K562 (cell line): ENCODE results near the gene PPP1R9A. TPM values are rescaled to one million over a fixed set of nuclear protein-coding genes. Genes with fewer than 3 reads are reported as not detected.

ENCODE experiments used
- ATAC-seq: fragments of 200-7000 bp; cut with Tn5 transposase; 3 replicates; pipeline ENCODE4 v1.9.1; 2020; ENCODE audit warnings: moderate library complexity
- BruUV-seq: library from RNA; stranded (reverse); fragments of 400-500 nt; replicated peaks from 2 replicates; lab custom pipeline; 2021; lab: Mats Ljungman, UMichigan
- CTCF ChIA-PET: fragments of 300-600 bp; formaldehyde crosslinking; extraction: SDS; loops from one replicate; lab custom pipeline; 2021; ENCODE audit warnings: low intra/inter-chr PET ratio; lab: Yijun Ruan, JAX
- POLR2A ChIA-PET: fragments of 300-600, 350-650 bp; sonication (Branson Sonifier 250); formaldehyde crosslinking; extraction: SDS; loops from one replicate; lab custom pipeline; 2021; ENCODE audit warnings: antibody characterized with exemption, inconsistent platforms; lab: Yijun Ruan, JAX
- DNase-seq, 4 experiments: peaks; one replicate each; pipeline versions ENCODE4 v3.0.0 to v3.0.0-alpha.2; 2011 to 2018; ENCODE audit warnings: low spot score in 3 of 4, mixed read lengths in 3 of 4; ENCODE audit errors: extremely low read depth in 1 of 4
- FAIRE-seq: peaks from 2 replicates; lab custom pipeline; 2011; peaks lifted over from hg19 to GRCh38; lab: Jason Lieb, UNC
- H2AFZ ChIP-seq: 2 replicates; pipeline ENCODE4 v1.6.0; 2011; ENCODE audit warnings: low read depth, low read length, control low read depth, inconsistent platforms
- H3K27ac ChIP-seq: fragments of 200-600 bp; 3 replicates; pipeline ENCODE4 v1.8.0; 2011; ENCODE audit warnings: low read depth, mild to moderate bottlenecking, control low read depth, inconsistent platforms, low read length, moderate library complexity, mixed read lengths; ENCODE audit errors: extremely low read depth
- H3K27me3 ChIP-seq, 2 experiments: fragments of 300-600 bp in 1 of 2; 2 replicates in 1 of 2; 3 replicates in 1 of 2; pipeline versions ENCODE4 v1.6.0 to v1.8.0; 2011; ENCODE audit warnings: inconsistent platforms in 2 of 2, low read length in 2 of 2, mild to moderate bottlenecking in 1 of 2, mixed read lengths in 1 of 2, moderate library complexity in 1 of 2; ENCODE audit not compliant: control insufficient read depth in 2 of 2, insufficient read depth in 2 of 2
- H3K36me3 ChIP-seq: fragments of 300-600 bp; 3 replicates; pipeline ENCODE4 v1.8.0; 2011; ENCODE audit warnings: mild to moderate bottlenecking, low read length, inconsistent platforms; ENCODE audit not compliant: control insufficient read depth, insufficient read depth
- H3K4me1 ChIP-seq, 2 experiments: fragments of 200-600 bp in 1 of 2; replicated peaks in 1 of 2; 2 replicates in 1 of 2; 3 replicates in 1 of 2; pipeline versions ENCODE4 v1.5.1 to v1.8.0; 2011; ENCODE audit warnings: inconsistent platforms in 2 of 2, low read length in 2 of 2, mild to moderate bottlenecking in 1 of 2, mixed read lengths in 1 of 2, moderate library complexity in 1 of 2; ENCODE audit not compliant: control insufficient read depth in 2 of 2, insufficient read depth in 2 of 2
- H3K4me2 ChIP-seq: 2 replicates; pipeline ENCODE4 v1.6.1; 2011; ENCODE audit warnings: low read length, control low read depth, inconsistent platforms, mixed read lengths; ENCODE audit not compliant: insufficient read depth
- H3K4me3 ChIP-seq: fragments of 200-600 bp; sonication (generic), shearing (Covaris generic); 2 replicates; pipeline ENCODE4 v1.5.1; 2016; ENCODE audit warnings: control low read depth, inconsistent platforms
- H3K79me2 ChIP-seq: fragments of 200-600 bp; 3 replicates; pipeline ENCODE4 v1.8.0; 2011; ENCODE audit warnings: low read length, inconsistent platforms; ENCODE audit not compliant: control insufficient read depth, insufficient read depth
- H3K9ac ChIP-seq, 2 experiments: 2 replicates each; pipeline versions ENCODE4 v1.6.0 to v1.6.1; 2011; ENCODE audit warnings: low read depth in 2 of 2, low read length in 2 of 2, control low read depth in 1 of 2, inconsistent platforms in 1 of 2, mild to moderate bottlenecking in 1 of 2, mixed read lengths in 1 of 2; ENCODE audit not compliant: insufficient read depth in 1 of 2
- H3K9me1 ChIP-seq: one replicate; pipeline ENCODE4 v1.6.0; 2011; ENCODE audit warnings: inconsistent platforms, mild to moderate bottlenecking, low read length, moderate library complexity; ENCODE audit not compliant: control insufficient read depth, insufficient read depth
- H3K9me3 ChIP-seq: replicated peaks from 2 replicates; pipeline ENCODE4 v1.5.1; 2011; ENCODE audit warnings: low read depth, low read length, inconsistent platforms; ENCODE audit not compliant: control insufficient read depth, insufficient read depth
- H4K20me1 ChIP-seq: replicated peaks from 2 replicates; pipeline ENCODE4 v1.6.1; 2011; ENCODE audit warnings: low read length, inconsistent platforms, mixed read lengths; ENCODE audit not compliant: control insufficient read depth, insufficient read depth
- ARHGAP35 ChIP-seq: fragments of 450-650 bp; IDR thresholded peaks from 2 replicates; pipeline ENCODE4 v1.6.1; 2018; ENCODE audit not compliant: partially characterized antibody
- EP300 ChIP-seq: IDR thresholded peaks from 2 replicates; pipeline ENCODE4 v1.6.1; 2012; ENCODE audit warnings: low read length, improper control_type of control experiment
- ESRRA ChIP-seq: fragments of 450-650 bp; IDR thresholded peaks from 2 replicates; pipeline ENCODE4 v1.6.1; 2014; ENCODE audit warnings: low read depth, mild to moderate bottlenecking, moderate library complexity, borderline replicate concordance
- EZH2 ChIP-seq: IDR thresholded peaks from 2 replicates; pipeline ENCODE4 v1.6.1; 2012; ENCODE audit warnings: low read depth, mild to moderate bottlenecking, inconsistent platforms, low read length, borderline replicate concordance
- JUN ChIP-seq, 2 experiments: sonication (generic) in 1 of 2; formaldehyde crosslinking in 1 of 2; IDR thresholded peaks; 2 replicates each; pipeline versions ENCODE4 v1.6.1 to v1.8.0; 2012 to 2022; ENCODE audit warnings: borderline replicate concordance in 2 of 2, mild to moderate bottlenecking in 2 of 2, improper control_type of control experiment in 1 of 2, low read depth in 1 of 2, low read length in 1 of 2, missing genetic modification reagents in 1 of 2
- MTF1 ChIP-seq: fragments of 250-450 bp; sonication (Bioruptor Pico); IDR thresholded peaks from 2 replicates; pipeline ENCODE4 v1.9.0; 2021; ENCODE audit warnings: moderate library complexity, mild to moderate bottlenecking, inconsistent platforms, borderline replicate concordance
- NFXL1 ChIP-seq: fragments of 450-650 bp; formaldehyde crosslinking; IDR thresholded peaks from 2 replicates; pipeline ENCODE4 v1.4.0; 2021; ENCODE audit warnings: mild to moderate bottlenecking
- RFX7 ChIP-seq: fragments of 250-450 bp; sonication (Bioruptor Pico); IDR thresholded peaks from 2 replicates; pipeline ENCODE4 v1.5.1; 2021; ENCODE audit warnings: mild to moderate bottlenecking
- SMARCE1 ChIP-seq: fragments of 450-650 bp; IDR thresholded peaks from 2 replicates; pipeline ENCODE4 v1.7.1; 2016; ENCODE audit warnings: mild to moderate bottlenecking
- STAT5B ChIP-seq: fragments of 250-450 bp; sonication (Bioruptor Pico); IDR thresholded peaks from 2 replicates; pipeline ENCODE4 v1.8.0; 2021; ENCODE audit warnings: mild to moderate bottlenecking, inconsistent platforms
- ZNF561 ChIP-seq: fragments of 450-650 bp; formaldehyde crosslinking; conservative IDR thresholded peaks from 2 replicates; pipeline ENCODE4 v1.4.0; 2020; ENCODE audit warnings: mild to moderate bottlenecking, moderate library complexity
- WGBS: fragments of 100-300 bp; shearing (Covaris generic); methylation state at CpG from one replicate; pipeline ENCODE4 v1.1.6; 2016; ENCODE audit warnings: low coverage, mixed read lengths; ENCODE audit not compliant: insufficient coverage; ENCODE audit errors: missing lambda C conversion rate; 5-methylcytosine and 5-hydroxymethylcytosine counted together
- in situ Hi-C: fragments of 300-500 bp; cut with MboI; formaldehyde crosslinking; loops from 4 replicates; pipeline ENCODE4 v1.15.0; 2018; ENCODE audit warnings: inconsistent platforms, mixed read lengths
- intact Hi-C: fragments of 100-400 bp; cut with micrococcal nuclease; formaldehyde crosslinking; loops from 2 replicates; pipeline ENCODE4 v1.14.2; 2022
- polyA plus RNA-seq, 8 experiments: library from polyadenylated mRNA; depleted of rRNA in 4 of 8; stranded (reverse) in 5 of 8; unstranded in 3 of 8; fragments of >200 nt; fragmentation: Nextera tagmentation in 2 of 8; fragmentation: Illumina TruSeq in 1 of 8; extraction: Ambion mirVana in 2 of 8; extraction: Trizol in 1 of 8; gene quantifications; 2 replicates each; pipeline versions ENCODE4 v1.2.1 to v1.2.3, GENCODE V29; 2011 to 2014; ENCODE audit warnings: inconsistent platforms in 1 of 8, missing spikeins in 1 of 8
- total RNA-seq, 7 experiments: library from RNA; depleted of rRNA in 6 of 7; stranded (reverse); fragments of >200 nt in 6 of 7; fragmentation: Illumina TruSeq in 2 of 7; extraction: Trizol in 2 of 7; gene quantifications; 2 replicates each; pipeline versions ENCODE4 v1.2.1 to v1.2.3, GENCODE V29; 2011 to 2021; ENCODE audit warnings: low replicate concordance in 1 of 7
- TF ChIP-seq, protein P1 (sequence below): fragments of 450-650 bp; IDR thresholded peaks from one replicate; pipeline ENCODE4 v1.6.1; 2018; ENCODE audit warnings: mild to moderate bottlenecking, moderate library complexity; ENCODE audit not compliant: partially characterized antibody
- TF ChIP-seq, protein P2 (sequence below), 2 experiments: fragments of 450-650 bp; conservative IDR thresholded peaks; 2 replicates each; pipeline ENCODE4 v1.6.1; 2017; ENCODE audit warnings: mild to moderate bottlenecking in 2 of 2, moderate library complexity in 2 of 2
- TF ChIP-seq, protein P3 (sequence below): fragments of 450-650 bp; conservative IDR thresholded peaks from 2 replicates; pipeline ENCODE4 v1.6.1; 2016; ENCODE audit warnings: missing genetic modification characterization, low read depth, mild to moderate bottlenecking, missing compliant biosample characterization, moderate library complexity
- TF ChIP-seq, protein P4 (sequence below), 3 experiments: fragments of 200-800 bp in 1 of 3; fragments of 250-450 bp in 1 of 3; fragments of 450-650 bp in 1 of 3; sonication (Bioruptor Pico) in 1 of 3; sonication (Bioruptor generic) in 1 of 3; formaldehyde crosslinking in 1 of 3; IDR thresholded peaks; 2 replicates each; pipeline versions ENCODE4 v1.6.1 to v1.8.0; 2016 to 2022; ENCODE audit warnings: mild to moderate bottlenecking in 2 of 3, missing genetic modification characterization in 2 of 3, missing compliant biosample characterization in 1 of 3, moderate library complexity in 1 of 3

The PPP1R9A gene
- total and polyA plus RNA-seq, 9 of the 15 experiments (the other 6 are each of a cell fraction or from before 2014, with no cell fraction given), result 0.24 TPM; not detected in 8

DNA sequence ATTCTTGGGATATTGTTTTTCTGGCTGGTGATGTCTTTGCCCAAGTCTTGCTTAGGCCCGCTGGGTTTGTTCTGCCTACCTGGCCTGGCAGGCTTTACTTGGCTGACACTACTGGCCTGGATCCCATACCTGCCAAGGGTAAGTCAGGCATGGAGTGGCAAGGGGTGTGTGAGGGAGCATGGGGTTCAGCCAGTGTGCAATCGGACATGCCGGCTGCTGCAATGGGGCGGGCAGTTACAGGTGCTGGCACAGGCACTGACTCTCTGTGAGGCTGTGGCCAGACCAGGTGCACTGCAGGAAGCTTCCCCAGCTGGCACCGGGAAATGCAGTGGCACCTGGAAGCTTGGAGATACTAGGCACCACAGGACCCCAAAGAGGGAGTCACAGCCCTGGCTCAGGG, 248.6 kb downstream of the PPP1R9A start:
- intact Hi-C loops (no loop called here), in situ Hi-C loops (no loop called here)
- Histone ChIP-seq H3K9me3 (no peaks in the 10 kb centered on the region), H3K9ac (no peak overlapping the region), H3K4me2 (no peak overlapping the region), H3K27ac (no peak overlapping the region), H4K20me1 (no peaks in the 10 kb centered on the region), H3K9me1 (no peaks in the 10 kb centered on the region), H2AFZ (no peak overlapping the region), H3K79me2 (no peaks in the 10 kb centered on the region), H3K4me1 (no peaks in the 10 kb centered on the region), H3K36me3 (no peaks in the 10 kb centered on the region), H3K27me3 (no peaks in the 10 kb centered on the region), H3K4me3 (no peak overlapping the region)
- ChIA-PET CTCF (interaction anchor here (0.5 kb wide), 1 partner anchor 146 kb away, joined by 3 read pairs; no protein-coding TSS in a partner anchor), POLR2A (no interaction called here)
- no TSS peak for BruUV-seq
- FAIRE-seq (no peak), ATAC-seq (no peak), DNase-seq (no peak)
- whole genome bisulfite sequencing, result 0% methylated on average over 5 of the region's 5 CpGs
- TF ChIP-seq, protein P1, sequence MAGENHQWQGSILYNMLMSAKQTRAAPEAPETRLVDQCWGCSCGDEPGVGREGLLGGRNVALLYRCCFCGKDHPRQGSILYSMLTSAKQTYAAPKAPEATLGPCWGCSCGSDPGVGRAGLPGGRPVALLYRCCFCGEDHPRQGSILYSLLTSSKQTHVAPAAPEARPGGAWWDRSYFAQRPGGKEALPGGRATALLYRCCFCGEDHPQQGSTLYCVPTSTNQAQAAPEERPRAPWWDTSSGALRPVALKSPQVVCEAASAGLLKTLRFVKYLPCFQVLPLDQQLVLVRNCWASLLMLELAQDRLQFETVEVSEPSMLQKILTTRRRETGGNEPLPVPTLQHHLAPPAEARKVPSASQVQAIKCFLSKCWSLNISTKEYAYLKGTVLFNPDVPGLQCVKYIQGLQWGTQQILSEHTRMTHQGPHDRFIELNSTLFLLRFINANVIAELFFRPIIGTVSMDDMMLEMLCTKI, result no peak
- TF ChIP-seq, protein P2, sequence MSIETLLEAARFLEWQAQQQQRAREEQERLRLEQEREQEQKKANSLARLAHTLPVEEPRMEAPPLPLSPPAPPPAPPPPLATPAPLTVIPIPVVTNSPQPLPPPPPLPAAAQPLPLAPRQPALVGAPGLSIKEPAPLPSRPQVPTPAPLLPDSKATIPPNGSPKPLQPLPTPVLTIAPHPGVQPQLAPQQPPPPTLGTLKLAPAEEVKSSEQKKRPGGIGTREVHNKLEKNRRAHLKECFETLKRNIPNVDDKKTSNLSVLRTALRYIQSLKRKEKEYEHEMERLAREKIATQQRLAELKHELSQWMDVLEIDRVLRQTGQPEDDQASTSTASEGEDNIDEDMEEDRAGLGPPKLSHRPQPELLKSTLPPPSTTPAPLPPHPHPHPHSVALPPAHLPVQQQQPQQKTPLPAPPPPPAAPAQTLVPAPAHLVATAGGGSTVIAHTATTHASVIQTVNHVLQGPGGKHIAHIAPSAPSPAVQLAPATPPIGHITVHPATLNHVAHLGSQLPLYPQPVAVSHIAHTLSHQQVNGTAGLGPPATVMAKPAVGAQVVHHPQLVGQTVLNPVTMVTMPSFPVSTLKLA (conservative IDR thresholded peaks at IDR 0.05), result no peak
- no peak for TF ChIP-seq ZNF561 (CRISPR knock-in tag)
- no peak for TF ChIP-seq MTF1 (CRISPR knock-in tag)
- no peak for TF ChIP-seq SMARCE1
- TF ChIP-seq, protein P3, sequence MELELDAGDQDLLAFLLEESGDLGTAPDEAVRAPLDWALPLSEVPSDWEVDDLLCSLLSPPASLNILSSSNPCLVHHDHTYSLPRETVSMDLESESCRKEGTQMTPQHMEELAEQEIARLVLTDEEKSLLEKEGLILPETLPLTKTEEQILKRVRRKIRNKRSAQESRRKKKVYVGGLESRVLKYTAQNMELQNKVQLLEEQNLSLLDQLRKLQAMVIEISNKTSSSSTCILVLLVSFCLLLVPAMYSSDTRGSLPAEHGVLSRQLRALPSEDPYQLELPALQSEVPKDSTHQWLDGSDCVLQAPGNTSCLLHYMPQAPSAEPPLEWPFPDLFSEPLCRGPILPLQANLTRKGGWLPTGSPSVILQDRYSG (tag), result no peak
- no peak for TF ChIP-seq RFX7 (CRISPR knock-in tag)
- TF ChIP-seq ARHGAP35, result no peak
- no peak for TF ChIP-seq EP300
- TF ChIP-seq STAT5B (CRISPR knock-in tag), result no peak
- TF ChIP-seq, protein P4, sequence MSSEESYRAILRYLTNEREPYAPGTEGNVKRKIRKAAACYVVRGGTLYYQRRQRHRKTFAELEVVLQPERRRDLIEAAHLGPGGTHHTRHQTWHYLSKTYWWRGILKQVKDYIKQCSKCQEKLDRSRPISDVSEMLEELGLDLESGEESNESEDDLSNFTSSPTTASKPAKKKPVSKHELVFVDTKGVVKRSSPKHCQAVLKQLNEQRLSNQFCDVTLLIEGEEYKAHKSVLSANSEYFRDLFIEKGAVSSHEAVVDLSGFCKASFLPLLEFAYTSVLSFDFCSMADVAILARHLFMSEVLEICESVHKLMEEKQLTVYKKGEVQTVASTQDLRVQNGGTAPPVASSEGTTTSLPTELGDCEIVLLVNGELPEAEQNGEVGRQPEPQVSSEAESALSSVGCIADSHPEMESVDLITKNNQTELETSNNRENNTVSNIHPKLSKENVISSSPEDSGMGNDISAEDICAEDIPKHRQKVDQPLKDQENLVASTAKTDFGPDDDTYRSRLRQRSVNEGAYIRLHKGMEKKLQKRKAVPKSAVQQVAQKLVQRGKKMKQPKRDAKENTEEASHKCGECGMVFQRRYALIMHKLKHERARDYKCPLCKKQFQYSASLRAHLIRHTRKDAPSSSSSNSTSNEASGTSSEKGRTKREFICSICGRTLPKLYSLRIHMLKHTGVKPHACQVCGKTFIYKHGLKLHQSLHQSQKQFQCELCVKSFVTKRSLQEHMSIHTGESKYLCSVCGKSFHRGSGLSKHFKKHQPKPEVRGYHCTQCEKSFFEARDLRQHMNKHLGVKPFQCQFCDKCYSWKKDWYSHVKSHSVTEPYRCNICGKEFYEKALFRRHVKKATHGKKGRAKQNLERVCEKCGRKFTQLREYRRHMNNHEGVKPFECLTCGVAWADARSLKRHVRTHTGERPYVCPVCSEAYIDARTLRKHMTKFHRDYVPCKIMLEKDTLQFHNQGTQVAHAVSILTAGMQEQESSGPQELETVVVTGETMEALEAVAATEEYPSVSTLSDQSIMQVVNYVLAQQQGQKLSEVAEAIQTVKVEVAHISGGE (CRISPR knock-in tag; IDR thresholded peaks at IDR 0.05), result no peak
- TF ChIP-seq EZH2, result no peak
- TF ChIP-seq ESRRA, result no peak
- TF ChIP-seq JUN (IDR thresholded peaks at IDR 0.05; ENCODE audit: borderline replicate concordance, low read depth, low read length), result no peak
- TF ChIP-seq JUN (CRISPR knock-in tag; IDR thresholded peaks at IDR 0.05; ENCODE audit: borderline replicate concordance), result no peak
- TF ChIP-seq NFXL1 (CRISPR knock-in tag), result no peak
